Panc1 (cell line): ENCODE results near the gene KPNA4. TPM values are rescaled to one million over a fixed set of nuclear protein-coding genes. Genes with fewer than 3 reads are reported as not detected.

Experiments used
- ATAC-seq: fragments of 200-7000 bp; cut with Tn5 transposase; 2 replicates; pipeline ENCODE4 v1.9.1; 2020; ENCODE audit warnings: mild to moderate bottlenecking, moderate library complexity
- BruUV-seq: library from RNA; stranded (reverse); fragments of 400-500 nt; replicated peaks from 2 replicates; lab custom pipeline; 2021; lab: Mats Ljungman, UMichigan
- CTCF ChIA-PET: fragments of 300-600 bp; sonication (Branson Sonifier 250); formaldehyde crosslinking; loops from one replicate; lab custom pipeline; 2022; ENCODE audit warnings: antibody characterized with exemption; lab: Charles Lee
- POLR2A ChIA-PET: fragments of 300-600 bp; sonication (Branson Sonifier 250); formaldehyde crosslinking; loops from one replicate; lab custom pipeline; 2022; ENCODE audit warnings: antibody characterized with exemption; lab: Charles Lee
- DNase-seq: peaks from one replicate; pipeline ENCODE4 v3.0.0-alpha.2; 2010; ENCODE audit warnings: low read depth, low spot score
- H3K27ac ChIP-seq: 2 replicates; pipeline ENCODE4 v1.5.1; 2011; ENCODE audit warnings: mild to moderate bottlenecking, low read length, inconsistent platforms
- H3K27me3 ChIP-seq: fragments of 200-500 bp; sonication (Bioruptor generic); 2 replicates; pipeline ENCODE4 v1.6.0; 2014; ENCODE audit warnings: low read length, inconsistent platforms; ENCODE audit not compliant: control insufficient read depth, insufficient read depth
- H3K36me3 ChIP-seq: fragments of 200-500 bp; sonication (Bioruptor generic); 2 replicates; pipeline ENCODE4 v1.5.1; 2014; ENCODE audit warnings: inconsistent platforms, mild to moderate bottlenecking, low read length, moderate library complexity; ENCODE audit not compliant: control insufficient read depth, insufficient read depth
- H3K4me1 ChIP-seq: 2 replicates; pipeline ENCODE4 v1.5.1; 2011; ENCODE audit warnings: inconsistent platforms, mild to moderate bottlenecking, low read length, moderate library complexity; ENCODE audit not compliant: control insufficient read depth, insufficient read depth
- H3K4me3 ChIP-seq, 2 experiments: 2 replicates each; pipeline ENCODE4 v1.5.1; 2011 to 2012; ENCODE audit warnings: low read depth in 2 of 2, low read length in 2 of 2, mild to moderate bottlenecking in 2 of 2, inconsistent platforms in 1 of 2, moderate library complexity in 1 of 2
- H3K9me3 ChIP-seq: fragments of 200-500 bp; sonication (Bioruptor generic); 2 replicates; pipeline ENCODE4 v1.5.1; 2014; ENCODE audit warnings: low read depth, mild to moderate bottlenecking, inconsistent platforms, low read length, moderate library complexity; ENCODE audit not compliant: control insufficient read depth, insufficient read depth
- POLR2AphosphoS5 ChIP-seq: IDR thresholded peaks from 2 replicates; pipeline ENCODE4 v1.6.1; 2012; ENCODE audit warnings: mild to moderate bottlenecking, low read depth, low read length, moderate library complexity
- SIN3A ChIP-seq: IDR thresholded peaks from 2 replicates; pipeline ENCODE4 v1.6.1; 2012; ENCODE audit warnings: low read depth, mild to moderate bottlenecking, low read length, moderate library complexity, borderline replicate concordance; ENCODE audit not compliant: insufficient read depth
- TCF7L2 ChIP-seq: IDR thresholded peaks from 2 replicates; pipeline ENCODE4 v1.6.1; 2011; ENCODE audit warnings: mild to moderate bottlenecking, low read depth, low read length, inconsistent platforms
- in situ Hi-C: cut with HindIII; loops from 2 replicates; pipeline ENCODE4 v1.10.0; 2016; ENCODE audit warnings: low sequenced_read_pairs, low pct_unique_long_range_greater_than_20kb
- intact Hi-C: fragments of 100-400 bp; cut with micrococcal nuclease; formaldehyde crosslinking; loops from one replicate; pipeline ENCODE4 v1.10.0; 2022; ENCODE audit not compliant: unreplicated experiment
- total RNA-seq: library from RNA; stranded (reverse); gene quantifications from one replicate; pipeline ENCODE4 v1.2.1, GENCODE V29; 2021; ENCODE audit not compliant: unreplicated experiment
- TF ChIP-seq, protein P1 (sequence below), 2 experiments: IDR thresholded peaks; 2 replicates each; pipeline ENCODE4 v1.6.1; 2011 to 2012; ENCODE audit warnings: low read depth in 2 of 2, control low read depth in 1 of 2, low read length in 1 of 2, mild to moderate bottlenecking in 1 of 2, moderate library complexity in 1 of 2; ENCODE audit not compliant: insufficient read depth in 1 of 2
- TF ChIP-seq, protein P2 (sequence below): fragments of 450-650 bp; IDR thresholded peaks from 2 replicates; pipeline ENCODE4 v1.5.1; 2017; ENCODE audit warnings: mild to moderate bottlenecking

Gene KPNA4
- total RNA-seq, 1 experiment from 2014 or later, result 84.4 TPM

DNA sequence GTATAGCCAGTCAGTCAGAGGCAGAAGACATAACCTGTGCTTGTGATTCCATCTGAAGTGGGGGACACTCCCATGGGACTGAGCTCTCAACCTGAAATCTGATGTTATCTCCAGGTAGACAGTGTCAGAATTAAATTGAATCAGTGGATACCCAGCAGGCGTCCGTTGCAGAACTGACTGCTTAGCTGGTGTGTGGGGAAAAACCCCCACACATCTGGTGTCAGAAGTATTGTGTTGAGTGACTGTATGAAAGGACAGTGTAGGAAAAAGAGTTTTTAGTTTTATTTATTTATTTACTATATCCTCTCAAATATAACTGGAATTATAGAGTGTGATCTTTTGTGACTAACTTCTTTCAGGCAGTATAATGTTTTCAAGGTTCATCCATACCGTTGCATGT is 10.4 kb downstream of the KPNA4 start:
- POLR2A ChIA-PET, result no interaction called here
- Histone ChIP-seq H3K9me3 (peaks cover 21% of the 10 kb centered on the region; the same call in 1 of the 2 replicates), H3K27me3 (no peaks in the 10 kb centered on the region), H3K4me3 (no peak overlapping the region), H3K27ac (no peak overlapping the region), H3K4me1 (peaks cover 22% of the 10 kb centered on the region), H3K36me3 (no peaks in the 10 kb centered on the region; the same call in 1 of the 2 replicates)
- ATAC-seq (0 out of 2 replicates have a peak, but pooled peaks have one; percentile 31), DNase-seq (no peak)
- CTCF ChIA-PET, result no interaction called here
- TF ChIP-seq POLR2AphosphoS5, result no peak
- no peak for TF ChIP-seq TCF7L2
- no peak for TF ChIP-seq SIN3A
- intact Hi-C loops (no loop called here), in situ Hi-C loops (no loop called here)
- BruUV-seq, result no TSS peak

DNA sequence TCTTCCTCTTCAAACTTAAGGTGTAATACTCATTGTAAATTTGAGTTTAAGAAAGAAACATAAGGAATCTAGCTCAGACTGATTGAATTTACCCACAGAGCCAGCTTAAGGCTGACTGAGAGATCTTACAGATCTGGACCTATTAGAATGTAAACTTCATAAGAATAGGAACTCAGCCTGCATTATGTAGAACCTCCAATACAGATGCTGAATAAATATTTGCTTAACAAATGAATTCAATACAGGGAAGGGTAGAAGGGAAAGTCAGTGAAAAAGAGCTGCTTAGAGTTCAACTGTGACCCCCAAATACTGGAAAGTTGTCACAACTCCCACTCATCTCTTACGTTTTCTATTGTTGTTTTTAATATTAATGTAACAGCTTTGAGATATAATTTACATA is 11.5 kb downstream of the KPNA4 start:
- no peak for ATAC-seq
- intact Hi-C loops (no loop called here), in situ Hi-C loops (no loop called here)
- POLR2A ChIA-PET, result interaction anchor here (0.6 to 0.7 kb wide), 2 partner anchors 14 to 67 kb away, joined by 5 to 6 read pairs; no protein-coding TSS in a partner anchor
- CTCF ChIA-PET, result no interaction called here
- Histone ChIP-seq H3K4me3 (no peak overlapping the region), H3K27me3 (no peaks in the 10 kb centered on the region), H3K4me1 (peaks cover 10% of the 10 kb centered on the region), H3K27ac (no peak overlapping the region), H3K36me3 (no peaks in the 10 kb centered on the region; the same call in 1 of the 2 replicates), H3K9me3 (peaks cover 22% of the 10 kb centered on the region; the same call in 1 of the 2 replicates)
- DNase-seq, result no peak
- TF ChIP-seq SIN3A, result no peak
- TF ChIP-seq TCF7L2, result no peak
- no peak for TF ChIP-seq POLR2AphosphoS5
- TF ChIP-seq, protein P1, sequence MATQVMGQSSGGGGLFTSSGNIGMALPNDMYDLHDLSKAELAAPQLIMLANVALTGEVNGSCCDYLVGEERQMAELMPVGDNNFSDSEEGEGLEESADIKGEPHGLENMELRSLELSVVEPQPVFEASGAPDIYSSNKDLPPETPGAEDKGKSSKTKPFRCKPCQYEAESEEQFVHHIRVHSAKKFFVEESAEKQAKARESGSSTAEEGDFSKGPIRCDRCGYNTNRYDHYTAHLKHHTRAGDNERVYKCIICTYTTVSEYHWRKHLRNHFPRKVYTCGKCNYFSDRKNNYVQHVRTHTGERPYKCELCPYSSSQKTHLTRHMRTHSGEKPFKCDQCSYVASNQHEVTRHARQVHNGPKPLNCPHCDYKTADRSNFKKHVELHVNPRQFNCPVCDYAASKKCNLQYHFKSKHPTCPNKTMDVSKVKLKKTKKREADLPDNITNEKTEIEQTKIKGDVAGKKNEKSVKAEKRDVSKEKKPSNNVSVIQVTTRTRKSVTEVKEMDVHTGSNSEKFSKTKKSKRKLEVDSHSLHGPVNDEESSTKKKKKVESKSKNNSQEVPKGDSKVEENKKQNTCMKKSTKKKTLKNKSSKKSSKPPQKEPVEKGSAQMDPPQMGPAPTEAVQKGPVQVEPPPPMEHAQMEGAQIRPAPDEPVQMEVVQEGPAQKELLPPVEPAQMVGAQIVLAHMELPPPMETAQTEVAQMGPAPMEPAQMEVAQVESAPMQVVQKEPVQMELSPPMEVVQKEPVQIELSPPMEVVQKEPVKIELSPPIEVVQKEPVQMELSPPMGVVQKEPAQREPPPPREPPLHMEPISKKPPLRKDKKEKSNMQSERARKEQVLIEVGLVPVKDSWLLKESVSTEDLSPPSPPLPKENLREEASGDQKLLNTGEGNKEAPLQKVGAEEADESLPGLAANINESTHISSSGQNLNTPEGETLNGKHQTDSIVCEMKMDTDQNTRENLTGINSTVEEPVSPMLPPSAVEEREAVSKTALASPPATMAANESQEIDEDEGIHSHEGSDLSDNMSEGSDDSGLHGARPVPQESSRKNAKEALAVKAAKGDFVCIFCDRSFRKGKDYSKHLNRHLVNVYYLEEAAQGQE (IDR thresholded peaks at IDR 0.05; ENCODE audit: insufficient read depth in 1 of 2, low read depth in 2 of 2, low read length in 1 of 2), result no peak
- TF ChIP-seq, protein P2, sequence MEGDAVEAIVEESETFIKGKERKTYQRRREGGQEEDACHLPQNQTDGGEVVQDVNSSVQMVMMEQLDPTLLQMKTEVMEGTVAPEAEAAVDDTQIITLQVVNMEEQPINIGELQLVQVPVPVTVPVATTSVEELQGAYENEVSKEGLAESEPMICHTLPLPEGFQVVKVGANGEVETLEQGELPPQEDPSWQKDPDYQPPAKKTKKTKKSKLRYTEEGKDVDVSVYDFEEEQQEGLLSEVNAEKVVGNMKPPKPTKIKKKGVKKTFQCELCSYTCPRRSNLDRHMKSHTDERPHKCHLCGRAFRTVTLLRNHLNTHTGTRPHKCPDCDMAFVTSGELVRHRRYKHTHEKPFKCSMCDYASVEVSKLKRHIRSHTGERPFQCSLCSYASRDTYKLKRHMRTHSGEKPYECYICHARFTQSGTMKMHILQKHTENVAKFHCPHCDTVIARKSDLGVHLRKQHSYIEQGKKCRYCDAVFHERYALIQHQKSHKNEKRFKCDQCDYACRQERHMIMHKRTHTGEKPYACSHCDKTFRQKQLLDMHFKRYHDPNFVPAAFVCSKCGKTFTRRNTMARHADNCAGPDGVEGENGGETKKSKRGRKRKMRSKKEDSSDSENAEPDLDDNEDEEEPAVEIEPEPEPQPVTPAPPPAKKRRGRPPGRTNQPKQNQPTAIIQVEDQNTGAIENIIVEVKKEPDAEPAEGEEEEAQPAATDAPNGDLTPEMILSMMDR, result no peak
- BruUV-seq, result no TSS peak

DNA sequence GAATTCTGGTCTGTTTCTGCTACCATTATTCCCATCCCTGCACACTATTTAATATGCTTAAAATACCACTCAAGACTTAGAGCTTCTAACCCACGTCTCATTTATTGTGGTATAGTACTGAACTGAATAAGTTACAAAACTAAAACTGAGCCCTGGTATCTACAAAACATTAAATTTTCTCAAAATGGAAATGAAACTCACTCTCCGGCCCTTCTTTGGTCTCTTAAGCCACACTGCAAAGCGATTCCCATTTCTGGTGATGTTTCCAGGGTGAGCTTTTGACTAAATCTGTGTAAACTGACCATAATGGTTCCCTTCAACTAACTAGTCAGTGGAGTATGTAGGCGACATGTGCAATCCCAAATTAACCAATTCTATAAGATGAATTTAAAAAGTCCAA is 18.6 kb downstream of the KPNA4 start:
- TF ChIP-seq POLR2AphosphoS5, result no peak
- TF ChIP-seq, protein P1 (IDR thresholded peaks at IDR 0.05; ENCODE audit: insufficient read depth in 1 of 2, low read depth in 2 of 2, low read length in 1 of 2), result no peak
- TF ChIP-seq TCF7L2, result no peak
- TF ChIP-seq SIN3A, result no peak
- TF ChIP-seq, protein P2, result no peak
- in situ Hi-C loops, result no loop called here
- Histone ChIP-seq H3K4me3 (no peak overlapping the region), H3K9me3 (peaks cover 18% of the 10 kb centered on the region; the same call in 1 of the 2 replicates), H3K4me1 (peaks cover 15% of the 10 kb centered on the region; the same call in 1 of the 2 replicates), H3K36me3 (no peaks in the 10 kb centered on the region; the same call in 1 of the 2 replicates), H3K27me3 (no peaks in the 10 kb centered on the region), H3K27ac (no peak overlapping the region)
- CTCF ChIA-PET, result no interaction called here
- BruUV-seq, result no TSS peak
- POLR2A ChIA-PET, result no interaction called here
- DNase-seq, result no peak
- ATAC-seq, result no peak
- intact Hi-C loops, result no loop called here
